MCF 10A (cell line): ENCODE data around the gene LDLRAD4. TPM values are rescaled to one million over a fixed set of nuclear protein-coding genes. Genes with fewer than 3 reads are reported as not detected.

Experiments
- BruUV-seq: library from RNA; stranded (reverse); fragments of 400-500 nt; replicated peaks from 2 replicates; lab custom pipeline; 2021; lab: Mats Ljungman, UMichigan
- CTCF ChIA-PET: fragments of 300-600 bp; sonication (Branson Sonifier 250); formaldehyde crosslinking; extraction: SDS; loops from one replicate; lab custom pipeline; 2021; ENCODE audit warnings: antibody characterized with exemption, inconsistent platforms; lab: Yijun Ruan, JAX
- POLR2A ChIA-PET: fragments of 300-600, 350-650 bp; sonication (Branson Sonifier 250); formaldehyde crosslinking; extraction: SDS; loops from one replicate; lab custom pipeline; 2020; ENCODE audit warnings: antibody characterized with exemption, inconsistent platforms; lab: Yijun Ruan, JAX
- DNase-seq: peaks from one replicate; pipeline ENCODE4 v3.0.0-alpha.2; 2018; ENCODE audit not compliant: unreplicated experiment
- H3K27ac Mint-ChIP-seq: one replicate; pipeline ENCODE4 v1.8.0; 2022; ENCODE audit warnings: mild to moderate bottlenecking, low read depth, mixed read lengths; ENCODE audit not compliant: unreplicated experiment
- H3K27me3 Mint-ChIP-seq: one replicate; pipeline ENCODE4 v1.8.0; 2022; ENCODE audit warnings: mixed read lengths; ENCODE audit not compliant: insufficient read depth, unreplicated experiment
- H3K36me3 Mint-ChIP-seq: one replicate; pipeline ENCODE4 v1.8.0; 2022; ENCODE audit warnings: mild to moderate bottlenecking, moderate library complexity, mixed read lengths; ENCODE audit not compliant: insufficient read depth, unreplicated experiment
- H3K4me1 Mint-ChIP-seq: one replicate; pipeline ENCODE4 v1.8.0; 2022; ENCODE audit warnings: mixed read lengths; ENCODE audit not compliant: insufficient read depth, unreplicated experiment
- H3K4me3 Mint-ChIP-seq: one replicate; pipeline ENCODE4 v1.8.0; 2022; ENCODE audit warnings: mild to moderate bottlenecking, moderate library complexity, mixed read lengths; ENCODE audit not compliant: unreplicated experiment
- H3K9me3 Mint-ChIP-seq: one replicate; pipeline ENCODE4 v1.8.0; 2022; ENCODE audit warnings: mixed read lengths; ENCODE audit not compliant: unreplicated experiment
- CTCF ChIP-seq: fragments of 200-600 bp; IDR thresholded peaks from one replicate; pipeline ENCODE4 v1.8.0; 2022; ENCODE audit warnings: antibody characterized with exemption, mild to moderate bottlenecking; ENCODE audit not compliant: unreplicated experiment
- intact Hi-C: fragments of 100-400 bp; cut with micrococcal nuclease; formaldehyde crosslinking; loops from 2 replicates; pipeline ENCODE4 v1.14.1; 2022
- total RNA-seq: library from RNA; stranded (reverse); gene quantifications from 2 replicates; pipeline ENCODE4 v1.2.3, GENCODE V29; 2022

Gene LDLRAD4
- total RNA-seq, 1 experiment from 2014 or later, result not detected

- H3K9me3 Mint-ChIP-seq, result peaks cover 9% of the 10 kb centered on the region
- ChIA-PET CTCF (interaction anchor here (0.6 to 1.1 kb wide), 2 partner anchors 17 to 32 kb away, joined by 3 to 4 read pairs; no protein-coding TSS in a partner anchor), POLR2A (no interaction called here)
- no peaks in the 10 kb centered on the region for H3K36me3 Mint-ChIP-seq
- no peak for TF ChIP-seq CTCF
- no peak for DNase-seq
- H3K4me3 Mint-ChIP-seq, result no peak overlapping the region
- no peak overlapping the region for H3K27ac Mint-ChIP-seq
- no peaks in the 10 kb centered on the region for H3K4me1 Mint-ChIP-seq
- no peaks in the 10 kb centered on the region for H3K27me3 Mint-ChIP-seq
- intact Hi-C loops, result loop anchor here (10.0 kb wide), 1 partner anchor 484 kb away; no protein-coding TSS in a partner anchor
- BruUV-seq, result no TSS peak
Observed at GRCh38 chr18:13638719-13639595, 420.4 kb downstream of the LDLRAD4 start.

- Mint-ChIP-seq H3K27me3 (peaks cover 11% of the 10 kb centered on the region), H3K4me1 (no peaks in the 10 kb centered on the region), H3K27ac (no peak overlapping the region), H3K9me3 (peaks cover 9% of the 10 kb centered on the region), H3K36me3 (no peaks in the 10 kb centered on the region), H3K4me3 (no peak overlapping the region)
- no peak for DNase-seq
- ChIA-PET POLR2A (no interaction called here), CTCF (interaction anchor here (0.6 kb wide), 1 partner anchor 190 kb away, joined by 3 read pairs; no protein-coding TSS in a partner anchor)
- intact Hi-C loops, result no loop called here
- no TSS peak for BruUV-seq
- TF ChIP-seq CTCF, result no peak
Observed at GRCh38 chr18:13640266-13640860, 421.8 kb downstream of the LDLRAD4 start.

GRCh38 chr18:13641551-13642439 lies 423.2 kb downstream of the LDLRAD4 start:
- peaks cover 12% of the 10 kb centered on the region for H3K27me3 Mint-ChIP-seq

More at GRCh38 chr18:13641551-13642439, 423.2 kb downstream of the LDLRAD4 start:
- H3K36me3 Mint-ChIP-seq, result no peaks in the 10 kb centered on the region
- POLR2A ChIA-PET, result no interaction called here
- no TSS peak for BruUV-seq
- intact Hi-C loops, result no loop called here
- peaks cover 9% of the 10 kb centered on the region for H3K9me3 Mint-ChIP-seq
- CTCF ChIA-PET, result no interaction called here
- H3K4me1 Mint-ChIP-seq, result no peaks in the 10 kb centered on the region
- no peak overlapping the region for H3K4me3 Mint-ChIP-seq
- no peak for DNase-seq
- TF ChIP-seq CTCF, result no peak
- H3K27ac Mint-ChIP-seq, result no peak overlapping the region
